Ovary (tissue), 9 donors: Measurements from ENCODE around the gene PIK3R6. TPM values are rescaled to one million over a fixed set of nuclear protein-coding genes. Genes with fewer than 3 reads are reported as not detected.

Experiments
- DNase-seq, 5 donors: peaks; one replicate each; pipeline ENCODE4 v3.0.0-alpha.2; 2019 to 2020
- H3K27ac ChIP-seq, 2 donors: fragments of 200-600 bp; one replicate each; pipeline versions ENCODE4 v1.5.1 to v1.8.0; 2019 to 2022
- H3K27me3 ChIP-seq: fragments of 200-600 bp; one replicate; pipeline ENCODE4 v1.8.0; 2022
- H3K36me3 ChIP-seq: fragments of 200-600 bp; sonication (generic); one replicate; pipeline ENCODE4 v1.5.1; 2019
- H3K4me1 ChIP-seq: one replicate; pipeline ENCODE4 v1.8.1; 2013; ENCODE audit warnings: mild to moderate bottlenecking, moderate library complexity; ENCODE audit not compliant: insufficient read depth
- H3K4me3 ChIP-seq: fragments of 200-600 bp; sonication (generic); one replicate; pipeline ENCODE4 v1.5.1; 2017
- H3K9me3 ChIP-seq, 2 donors: fragments of 200-600 bp in 1 of 2; sonication (generic) in 1 of 2; one replicate each; pipeline versions ENCODE4 v1.5.1 to v1.8.1; 2013 to 2019; ENCODE audit warnings: mild to moderate bottlenecking in 1 of 2, moderate library complexity in 1 of 2
- EP300 ChIP-seq: sonication (generic); formaldehyde crosslinking; IDR thresholded peaks from one replicate; pipeline ENCODE4 v1.6.1; 2017; ENCODE audit warnings: antibody characterized with exemption
- POLR2A ChIP-seq: fragments of 450-650 bp; IDR thresholded peaks from one replicate; pipeline ENCODE4 v1.6.1; 2017; ENCODE audit warnings: antibody characterized with exemption, mild to moderate bottlenecking, moderate library complexity
- WGBS, 3 donors: extraction: QIAGEN DNeasy Blood & Tissue Kit in 1 of 3; methylation state at CpG; one replicate each; pipeline versions ENCODE4 v1.1.5 to v1.1.7; 2013 to 2017; 5-methylcytosine and 5-hydroxymethylcytosine counted together
- intact Hi-C, 4 donors: fragments of 100-400 bp; cut with DNase I; formaldehyde crosslinking; loops; one replicate each; pipeline versions ENCODE4 v1.11.0 to v1.15.1; 2022 to 2023
- polyA plus RNA-seq, 2 donors: library from polyadenylated mRNA; stranded (reverse); fragments of 200-250 nt in 1 of 2; fragments of 350-450 nt in 1 of 2; fragmentation: Illumina TruSeq in 1 of 2; extraction: RNeasy Lipid Tissue Mini Kit (QIAGEN cat#74804) in 1 of 2; gene quantifications; one replicate each; pipeline ENCODE4 v1.2.3, GENCODE V29; 2013 to 2014
- total RNA-seq, 7 donors: library from RNA; depleted of rRNA in 2 of 7; stranded (reverse); fragments of >200 nt in 2 of 7; fragmentation: NEBNext Ultra II Directional in 3 of 7; extraction: Animal tissue kit (Norgen Biotek cat#: 25700) in 3 of 7; gene quantifications; one replicate each; pipeline versions ENCODE4 v1.1.0 to v1.2.4, GENCODE V29; 2016 to 2023
- TF ChIP-seq, protein P1 (sequence below), 3 donors: fragments of 450-650 bp in 2 of 3; fragments of 200-600 bp in 1 of 3; IDR thresholded peaks; one replicate each; pipeline versions ENCODE4 v1.5.1 to v1.8.0; 2016 to 2022; ENCODE audit warnings: antibody characterized with exemption in 3 of 3, mild to moderate bottlenecking in 1 of 3
- donor health status: DM: no; HTN: no; CAD: no; lungs with moderate emphysema.
- donor health status: DM: no; HTN: no; CAD: no.
- donor health status: Bipolar disorder and iron deficiency.
- donor health status: DM: yes; HTN: yes; CAD: no.
- donor health status: DM: no; HTN: no; CAD: no.
- donor health status: DM: yes; HTN: yes; CAD: no.

PIK3R6 gene
- total and polyA plus RNA-seq, 9 donors, result 0.12 to 0.93 (median 0.23) TPM

DNA sequence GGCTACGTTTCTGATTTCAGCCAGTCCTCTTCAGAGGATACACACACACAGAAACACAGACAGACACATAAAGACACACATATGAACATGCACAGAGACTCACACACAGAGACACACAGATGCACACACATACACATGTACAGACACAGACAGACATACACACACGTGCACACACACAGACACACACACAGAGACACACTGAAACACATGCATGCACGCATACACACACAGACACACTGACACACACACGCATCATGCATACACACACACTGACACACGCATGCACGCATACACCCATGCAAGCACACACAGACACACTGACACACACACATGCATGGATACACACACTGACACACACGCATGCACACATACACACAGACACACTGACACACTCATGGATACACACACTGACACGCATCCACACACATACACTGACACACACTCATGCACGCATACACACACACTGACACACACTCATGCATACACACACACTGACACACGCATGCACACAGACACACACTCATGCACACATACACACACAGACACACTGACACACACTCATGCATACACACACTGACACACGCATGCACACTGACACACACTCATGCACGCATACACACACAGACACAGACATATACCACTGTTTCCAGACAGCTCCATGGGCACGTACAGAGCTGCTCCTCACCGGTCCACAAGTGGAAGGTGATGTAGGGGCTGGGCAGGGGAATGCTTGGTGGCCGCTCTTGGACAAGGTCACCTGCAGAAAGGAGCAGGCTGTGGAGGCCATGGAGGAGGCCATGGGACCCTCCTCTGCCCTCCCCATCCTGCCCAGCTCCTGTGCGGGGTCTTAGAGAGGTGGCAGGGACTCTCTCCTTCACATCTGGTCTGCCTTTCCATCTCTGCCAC is 38.2 kb downstream of the PIK3R6 start:
- no peak overlapping the region for H3K4me3 ChIP-seq
- H3K36me3 ChIP-seq, result no peaks in the 10 kb centered on the region
- no peak for DNase-seq
- no peak for TF ChIP-seq EP300
- TF ChIP-seq, protein P1, sequence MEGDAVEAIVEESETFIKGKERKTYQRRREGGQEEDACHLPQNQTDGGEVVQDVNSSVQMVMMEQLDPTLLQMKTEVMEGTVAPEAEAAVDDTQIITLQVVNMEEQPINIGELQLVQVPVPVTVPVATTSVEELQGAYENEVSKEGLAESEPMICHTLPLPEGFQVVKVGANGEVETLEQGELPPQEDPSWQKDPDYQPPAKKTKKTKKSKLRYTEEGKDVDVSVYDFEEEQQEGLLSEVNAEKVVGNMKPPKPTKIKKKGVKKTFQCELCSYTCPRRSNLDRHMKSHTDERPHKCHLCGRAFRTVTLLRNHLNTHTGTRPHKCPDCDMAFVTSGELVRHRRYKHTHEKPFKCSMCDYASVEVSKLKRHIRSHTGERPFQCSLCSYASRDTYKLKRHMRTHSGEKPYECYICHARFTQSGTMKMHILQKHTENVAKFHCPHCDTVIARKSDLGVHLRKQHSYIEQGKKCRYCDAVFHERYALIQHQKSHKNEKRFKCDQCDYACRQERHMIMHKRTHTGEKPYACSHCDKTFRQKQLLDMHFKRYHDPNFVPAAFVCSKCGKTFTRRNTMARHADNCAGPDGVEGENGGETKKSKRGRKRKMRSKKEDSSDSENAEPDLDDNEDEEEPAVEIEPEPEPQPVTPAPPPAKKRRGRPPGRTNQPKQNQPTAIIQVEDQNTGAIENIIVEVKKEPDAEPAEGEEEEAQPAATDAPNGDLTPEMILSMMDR (IDR thresholded peaks at IDR 0.05), result no peak
- no peak for TF ChIP-seq POLR2A
- no peaks in the 10 kb centered on the region for H3K4me1 ChIP-seq
- intact Hi-C loops, result no loop called here
- H3K27me3 ChIP-seq, result no peaks in the 10 kb centered on the region
- no peaks in the 10 kb centered on the region for H3K9me3 ChIP-seq
- 82 to 87% (median 87%) methylated on average over 16 of the region's 16 CpGs for WGBS, 3 donors
- H3K27ac ChIP-seq, result no peak overlapping the region

DNA sequence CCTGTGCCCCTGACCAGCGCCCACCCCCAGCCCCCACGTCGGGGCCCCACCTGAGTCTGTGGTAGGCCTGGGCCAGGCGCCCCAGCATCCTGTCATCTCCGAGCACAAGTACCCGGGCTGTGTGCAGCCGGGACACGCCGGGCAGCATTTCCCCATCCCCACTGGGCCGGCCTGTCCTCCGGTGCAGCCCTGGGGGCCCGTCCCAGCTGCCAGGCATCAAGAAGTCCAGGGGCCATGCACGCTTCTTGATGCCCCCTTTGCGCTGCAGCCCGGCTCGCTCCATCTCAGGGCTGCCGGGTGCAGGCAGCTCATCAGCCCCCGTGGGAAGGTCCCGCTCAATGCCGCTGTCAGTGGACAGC is 39.0 kb downstream of the PIK3R6 start:
- Histone ChIP-seq H3K27me3 (no peaks in the 10 kb centered on the region), H3K36me3 (no peaks in the 10 kb centered on the region), H3K27ac (no peak overlapping the region), H3K4me3 (no peak overlapping the region), H3K9me3 (no peaks in the 10 kb centered on the region), H3K4me1 (no peaks in the 10 kb centered on the region)
- WGBS, 3 donors, result 83 to 88% (median 83%) methylated on average over 15 to 20 of the region's 20 CpGs
- TF ChIP-seq, protein P1 (IDR thresholded peaks at IDR 0.05), result no peak
- no peak for TF ChIP-seq POLR2A
- no peak for TF ChIP-seq EP300
- intact Hi-C loops, result no loop called here
- DNase-seq, result no peak

DNA sequence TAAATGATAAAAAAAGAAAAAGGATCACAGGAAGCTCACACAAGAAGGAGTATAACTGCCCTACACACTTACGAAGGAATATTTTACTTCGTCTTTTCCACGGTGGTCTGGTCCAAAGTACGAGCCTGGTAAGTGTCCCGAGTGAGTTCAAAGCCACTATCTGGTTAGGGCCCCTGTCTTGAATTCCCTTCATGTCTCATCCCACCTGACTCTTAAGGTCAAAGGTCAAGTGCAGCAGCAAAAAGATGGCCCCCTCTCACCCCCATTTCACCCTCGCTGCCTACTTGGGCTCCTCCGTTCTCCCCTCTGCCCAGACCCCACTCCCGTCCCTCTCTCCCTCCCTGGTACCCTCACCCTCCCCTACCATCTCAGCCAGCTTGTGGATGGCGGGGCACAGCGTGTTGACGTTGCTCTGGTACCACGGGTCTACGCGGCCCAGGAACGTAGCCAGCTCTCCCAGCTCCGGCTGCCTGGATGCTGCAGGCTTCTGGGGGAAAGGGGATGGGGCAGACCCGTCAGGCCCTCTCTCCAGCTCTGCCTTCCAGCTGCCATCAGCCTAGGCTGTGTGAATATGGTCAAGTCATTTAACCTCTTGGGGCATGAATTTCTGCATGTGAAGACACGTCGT is 40.6 kb downstream of the PIK3R6 start:
- TF ChIP-seq POLR2A, result no peak
- Histone ChIP-seq H3K27me3 (no peaks in the 10 kb centered on the region), H3K27ac (no peak overlapping the region), H3K9me3 (no peaks in the 10 kb centered on the region), H3K4me1 (no peaks in the 10 kb centered on the region), H3K4me3 (no peak overlapping the region), H3K36me3 (no peaks in the 10 kb centered on the region)
- no peak for DNase-seq
- intact Hi-C loops, result no loop called here
- 67 to 78% (median 69%) methylated on average over 19 of the region's 19 CpGs for WGBS, 3 donors

DNA sequence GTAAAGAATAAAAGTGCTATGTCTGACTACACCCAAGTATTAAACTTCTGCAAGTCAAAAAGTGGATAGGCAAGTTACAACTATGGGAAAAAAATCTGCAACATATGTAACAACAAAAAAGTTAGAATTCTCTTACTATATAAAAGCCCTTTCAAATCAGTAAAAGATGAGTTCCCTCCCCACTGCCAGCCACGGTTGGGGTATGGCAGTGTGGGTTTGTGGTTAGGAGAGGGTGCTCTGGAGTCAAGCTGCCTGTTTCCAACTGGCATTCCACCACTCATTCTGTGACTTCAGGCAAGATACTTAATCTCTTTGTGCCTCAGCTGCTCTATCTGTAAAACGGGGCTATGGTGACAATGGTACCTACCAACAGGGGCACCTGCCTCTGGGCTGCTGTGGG is 41.7 kb downstream of the PIK3R6 start:
- no peaks in the 10 kb centered on the region for H3K36me3 ChIP-seq
- intact Hi-C loops, result no loop called here
- H3K9me3 ChIP-seq, result no peaks in the 10 kb centered on the region
- H3K27me3 ChIP-seq, result no peaks in the 10 kb centered on the region
- WGBS, 3 donors, result 71 to 86% (median 78%) methylated on average over 2 of the region's 2 CpGs
- no peak overlapping the region for H3K27ac ChIP-seq
- TF ChIP-seq EP300 (no peak), POLR2A (no peak)
- TF ChIP-seq, protein P1 (IDR thresholded peaks at IDR 0.05), result no peak
- no peaks in the 10 kb centered on the region for H3K4me1 ChIP-seq
- H3K4me3 ChIP-seq, result no peak overlapping the region
- no peak for DNase-seq

DNA sequence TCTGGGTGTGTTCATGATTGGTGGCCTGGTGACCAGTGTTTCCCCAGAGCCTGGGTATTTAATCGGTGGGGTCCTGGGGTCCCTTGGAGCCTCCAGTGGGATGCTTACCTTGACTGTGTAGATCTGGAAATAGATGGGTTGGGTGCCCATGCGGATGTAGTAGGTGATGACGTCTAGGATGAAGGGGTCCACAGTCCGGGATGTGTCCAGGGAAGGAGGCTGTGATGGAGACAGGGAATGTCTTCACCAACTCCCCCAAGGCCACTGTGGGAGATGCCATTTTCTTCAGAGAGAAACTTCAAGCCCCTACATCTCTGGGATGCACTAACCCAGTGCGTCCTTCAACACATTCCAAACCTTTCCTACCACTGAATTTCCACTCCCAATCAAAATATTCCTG is 44.2 kb downstream of the PIK3R6 start:
- 92 to 94% (median 93%) methylated on average over 5 of the region's 5 CpGs for WGBS, 3 donors
- DNase-seq, result no peak
- no peak overlapping the region for H3K4me3 ChIP-seq
- H3K27me3 ChIP-seq, result no peaks in the 10 kb centered on the region
- no peak overlapping the region for H3K27ac ChIP-seq
- intact Hi-C loops, result no loop called here
- H3K36me3 ChIP-seq, result no peaks in the 10 kb centered on the region
- H3K4me1 ChIP-seq, result no peaks in the 10 kb centered on the region
- no peaks in the 10 kb centered on the region for H3K9me3 ChIP-seq
- TF ChIP-seq EP300 (no peak), POLR2A (no peak)
- TF ChIP-seq, protein P1 (IDR thresholded peaks at IDR 0.05), result no peak
